Loucy (cell line): ENCODE measurements around the gene NEU3.

ENCODE experiments used
- CTCF ChIP-seq: fragments of 200-600 bp; sonication (generic); conservative IDR thresholded peaks from 2 replicates; pipeline ENCODE4 v1.5.1; 2014; ENCODE audit warnings: mild to moderate bottlenecking, antibody characterized with exemption, low read length
- EZH2phosphoT487 ChIP-seq: fragments of 200-600 bp; IDR thresholded peaks from 2 replicates; pipeline ENCODE4 v1.6.1; 2018; ENCODE audit warnings: antibody characterized with exemption, mild to moderate bottlenecking, moderate library complexity, borderline replicate concordance

- TF ChIP-seq CTCF: no peak
- no peak for TF ChIP-seq EZH2phosphoT487
These were observed 23.1 kb downstream of the NEU3 start for GRCh38 chr11:75011872-75012271.
